ENCODE results near the gene PRSS23. TPM values are rescaled to one million over a fixed set of nuclear protein-coding genes. Genes with fewer than 3 reads are reported as not detected.
"Not testable (repeated sequence)": the region's sequence is repeated elsewhere in the genome, so short reads cannot be mapped to it uniquely, and the experiment has no call there.

PRSS23 gene, protein sequence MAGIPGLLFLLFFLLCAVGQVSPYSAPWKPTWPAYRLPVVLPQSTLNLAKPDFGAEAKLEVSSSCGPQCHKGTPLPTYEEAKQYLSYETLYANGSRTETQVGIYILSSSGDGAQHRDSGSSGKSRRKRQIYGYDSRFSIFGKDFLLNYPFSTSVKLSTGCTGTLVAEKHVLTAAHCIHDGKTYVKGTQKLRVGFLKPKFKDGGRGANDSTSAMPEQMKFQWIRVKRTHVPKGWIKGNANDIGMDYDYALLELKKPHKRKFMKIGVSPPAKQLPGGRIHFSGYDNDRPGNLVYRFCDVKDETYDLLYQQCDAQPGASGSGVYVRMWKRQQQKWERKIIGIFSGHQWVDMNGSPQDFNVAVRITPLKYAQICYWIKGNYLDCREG
- 37.8 and 43.9 TPM in 2 replicates for total RNA-seq

DNA sequence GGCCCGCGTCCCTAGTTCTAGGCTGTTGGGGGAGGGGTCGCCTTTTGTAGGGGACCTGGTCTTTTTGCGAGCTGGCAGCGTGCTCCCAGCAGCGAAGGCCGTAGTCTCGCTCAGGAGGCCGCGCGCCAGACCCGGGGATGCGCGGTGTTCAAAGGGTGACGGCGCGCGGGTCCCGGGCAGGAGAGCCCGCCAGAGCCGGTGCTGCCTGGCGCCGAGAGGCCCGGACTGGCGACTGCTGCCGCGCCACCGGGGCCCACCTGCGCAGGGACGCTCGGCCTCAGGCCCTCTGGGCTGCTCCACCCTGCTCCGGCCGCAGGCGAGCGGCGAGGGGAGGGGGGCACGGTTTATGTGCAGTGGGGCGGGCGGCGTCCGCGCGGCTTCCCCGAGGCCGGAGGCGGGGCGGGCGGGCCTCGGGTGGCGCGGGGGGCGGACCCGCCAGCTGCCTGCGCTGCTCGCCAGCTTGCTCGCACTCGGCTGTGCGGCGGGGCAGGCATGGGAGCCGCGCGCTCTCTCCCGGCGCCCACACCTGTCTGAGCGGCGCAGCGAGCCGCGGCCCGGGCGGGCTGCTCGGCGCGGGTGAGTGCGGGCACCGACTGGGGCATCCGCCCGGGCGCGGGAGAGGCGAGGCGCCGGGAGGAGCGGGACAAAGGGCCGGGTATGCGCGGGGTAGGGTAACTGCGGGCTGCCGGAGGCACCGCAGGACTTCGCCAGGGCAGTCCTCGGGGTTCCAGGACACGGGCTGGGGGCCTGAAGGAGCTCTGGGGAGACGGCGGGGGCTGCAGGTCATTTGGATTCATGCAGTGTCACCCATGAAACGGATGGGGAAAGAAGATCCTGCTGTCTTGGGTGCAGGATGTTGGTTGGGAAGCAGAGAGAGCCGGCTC lies at the start of gene PRSS23:
PRSS23 (plus strand) TSS at position 467 of the 884 bp plus-strand sequence. CDS start 7,102 bp downstream, outside the sequence.
- peaks cover 35% of the 10 kb centered on the region for H3K4me1 Mint-ChIP-seq
- peak; percentile 84 for DNase-seq
- intact Hi-C loops (cut with micrococcal nuclease): loop anchor here (5.0 to 10.0 kb wide), 4 partner anchors 128 to 1046 kb away; partner anchors contain the start of gene ME3
- peaks cover 38% of the 10 kb centered on the region for H3K27me3 Mint-ChIP-seq
- no peaks in the 10 kb centered on the region for H3K9me3 Mint-ChIP-seq
- peak within 1 kb of the TSS; percentile 62 for H3K27ac Mint-ChIP-seq
- H3K36me3 Mint-ChIP-seq (ENCODE audit: low read depth): peaks cover 5% of the 10 kb centered on the region
- H3K4me3 Mint-ChIP-seq: peak within 1 kb of the TSS; percentile 87

DNA sequence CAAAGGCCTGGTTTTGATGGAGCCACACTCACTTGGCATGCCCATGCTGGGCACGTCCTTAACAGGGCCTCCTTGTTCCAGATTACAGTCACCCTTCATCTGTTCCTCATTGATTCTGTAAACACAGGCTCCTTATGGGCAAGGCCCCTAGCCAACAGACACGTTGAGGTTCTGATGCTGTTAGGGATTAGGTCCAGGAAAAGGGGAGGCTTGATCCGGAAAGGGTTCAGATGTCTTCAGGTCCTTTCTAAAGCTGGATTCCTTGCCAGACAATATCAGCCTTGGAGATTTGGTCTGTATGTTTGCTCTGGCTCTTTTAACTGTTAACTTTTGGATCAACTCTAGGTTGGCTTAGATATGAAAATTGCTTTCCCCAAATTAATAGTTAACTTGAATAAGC lies 46.9 kb upstream of the PRSS23 start:
- DNase-seq: peak; percentile 24
- no peaks in the 10 kb centered on the region for H3K36me3 Mint-ChIP-seq (ENCODE audit: low read depth)
- H3K4me3 Mint-ChIP-seq: no peak overlapping the region
- intact Hi-C loops (cut with micrococcal nuclease): no loop called here
- H3K27ac Mint-ChIP-seq: no peak overlapping the region
- peaks cover 13% of the 10 kb centered on the region for H3K27me3 Mint-ChIP-seq
- H3K9me3 Mint-ChIP-seq: no peaks in the 10 kb centered on the region
- no peaks in the 10 kb centered on the region for H3K4me1 Mint-ChIP-seq

DNA sequence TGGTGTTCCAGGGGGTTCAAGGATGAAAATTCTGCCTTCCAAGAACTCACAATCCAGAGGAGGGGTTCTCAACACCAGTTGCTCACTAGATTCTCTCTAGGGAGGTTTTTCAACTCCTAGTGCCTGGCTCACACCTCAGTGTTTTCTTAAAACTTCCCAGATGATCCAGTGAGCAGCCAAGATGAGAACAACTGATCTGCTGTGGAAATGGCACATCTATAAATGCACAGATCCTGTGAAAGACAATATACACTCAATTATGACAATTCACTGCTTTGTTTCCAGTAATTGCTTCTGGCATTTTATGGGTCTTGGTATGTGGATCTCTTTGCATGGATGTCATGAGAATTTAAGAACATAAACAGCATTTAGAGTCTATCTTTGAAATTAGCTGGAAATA lies 45.2 kb upstream of the PRSS23 start:
- H3K4me3 Mint-ChIP-seq: no peak overlapping the region
- peaks cover 4% of the 10 kb centered on the region for H3K9me3 Mint-ChIP-seq
- intact Hi-C loops (cut with micrococcal nuclease): no loop called here
- no peaks in the 10 kb centered on the region for H3K36me3 Mint-ChIP-seq (ENCODE audit: low read depth)
- no peaks in the 10 kb centered on the region for H3K4me1 Mint-ChIP-seq
- no peak overlapping the region for H3K27ac Mint-ChIP-seq
- DNase-seq: no peak
- peaks cover 10% of the 10 kb centered on the region for H3K27me3 Mint-ChIP-seq

DNA sequence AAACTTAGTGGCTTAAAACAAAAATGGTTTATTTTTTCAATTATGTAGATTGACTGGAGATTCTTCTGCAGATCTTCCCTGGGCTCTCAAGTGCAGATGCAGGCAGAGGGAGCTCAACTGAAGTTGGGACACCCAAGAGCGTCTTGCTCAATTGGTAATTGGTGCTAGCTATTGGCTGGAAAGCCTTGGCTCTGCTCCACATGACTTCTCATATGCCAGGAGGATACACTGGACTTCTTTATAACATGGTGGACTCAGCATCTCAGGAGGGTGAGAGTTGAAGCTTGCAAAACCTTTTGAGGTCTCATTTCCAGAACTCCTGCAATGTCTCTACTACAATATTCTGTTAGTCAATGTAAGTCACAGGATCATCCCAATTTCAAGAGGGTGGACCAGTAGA lies 42.2 kb upstream of the PRSS23 start:
- Mint-ChIP-seq H3K27ac (no peak overlapping the region), H3K4me3 (no peak overlapping the region), H3K9me3 (peaks cover 4% of the 10 kb centered on the region), H3K27me3 (peaks cover 2% of the 10 kb centered on the region), H3K4me1 (no peaks in the 10 kb centered on the region), H3K36me3 (ENCODE audit: low read depth) (no peaks in the 10 kb centered on the region)
- intact Hi-C loops (cut with micrococcal nuclease): no loop called here
- no peak for DNase-seq

DNA sequence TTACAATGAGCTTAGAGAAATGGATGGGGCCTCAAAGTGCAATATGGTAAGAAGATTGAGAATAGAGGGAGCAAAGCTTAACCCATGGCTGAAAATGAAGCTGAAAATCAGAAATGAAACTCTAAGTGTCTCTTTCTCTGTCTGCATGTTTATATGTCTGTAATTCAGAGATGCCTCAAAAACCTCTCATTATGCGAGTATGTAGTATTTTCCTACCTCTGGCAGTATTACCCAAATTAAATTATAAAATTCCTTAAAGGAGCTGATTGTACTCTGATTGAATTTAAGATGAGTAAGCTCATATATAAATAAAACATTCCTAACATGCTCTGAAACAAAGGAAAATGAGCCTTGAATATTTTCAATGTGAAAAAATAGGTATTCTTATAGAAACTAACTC lies 39.8 kb upstream of the PRSS23 start:
- H3K4me1 Mint-ChIP-seq: no peaks in the 10 kb centered on the region
- intact Hi-C loops (cut with micrococcal nuclease): no loop called here
- H3K36me3 Mint-ChIP-seq (ENCODE audit: low read depth): no peaks in the 10 kb centered on the region
- peaks cover 4% of the 10 kb centered on the region for H3K9me3 Mint-ChIP-seq
- H3K27me3 Mint-ChIP-seq: peaks cover 4% of the 10 kb centered on the region
- H3K4me3 Mint-ChIP-seq: no peak overlapping the region
- no peak for DNase-seq
- H3K27ac Mint-ChIP-seq: no peak overlapping the region

DNA sequence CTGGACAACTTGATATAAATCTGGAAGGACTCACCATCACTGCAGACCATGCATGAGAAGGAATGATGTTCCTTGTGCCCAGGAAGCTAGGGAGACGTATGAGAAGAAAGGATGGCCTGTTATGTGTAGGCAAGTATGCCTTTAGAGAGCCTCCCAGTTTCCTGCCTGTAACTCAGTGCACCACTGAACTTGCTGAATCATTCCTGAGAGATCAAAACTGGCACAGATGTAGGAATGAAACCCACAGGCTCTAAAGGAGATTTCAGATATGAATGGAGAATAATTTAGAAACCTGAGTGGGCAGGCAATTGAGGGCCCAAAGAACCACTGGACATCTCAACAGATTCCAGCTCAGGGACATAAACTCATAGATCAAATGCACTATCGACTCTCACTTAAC lies 38.4 kb upstream of the PRSS23 start:
- Mint-ChIP-seq H3K4me1 (no peaks in the 10 kb centered on the region), H3K27ac (no peak overlapping the region), H3K9me3 (peaks cover 4% of the 10 kb centered on the region), H3K4me3 (no peak overlapping the region), H3K36me3 (ENCODE audit: low read depth) (no peaks in the 10 kb centered on the region), H3K27me3 (peaks cover 9% of the 10 kb centered on the region)
- DNase-seq: no peak
- intact Hi-C loops (cut with micrococcal nuclease): no loop called here

DNA sequence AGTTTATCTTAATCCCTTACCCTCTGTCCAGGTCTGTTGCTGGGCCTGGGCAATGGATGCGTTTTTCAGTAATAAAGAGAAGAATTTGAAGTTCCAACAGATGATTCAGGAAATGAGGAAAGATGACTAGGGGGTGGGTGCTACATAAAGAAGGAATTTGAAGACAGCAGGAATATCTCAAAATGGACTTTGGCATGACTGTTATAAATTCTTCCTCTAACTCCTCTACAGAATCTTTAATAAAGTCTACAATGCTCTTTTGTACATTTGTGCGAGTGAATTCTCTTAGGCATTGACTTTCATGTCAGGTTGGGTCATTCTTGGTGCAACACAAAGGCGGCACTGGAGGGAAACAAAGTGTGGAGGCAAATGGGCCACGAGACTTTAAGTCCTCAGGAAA lies 35.1 kb upstream of the PRSS23 start:
- Mint-ChIP-seq H3K4me1 (no peaks in the 10 kb centered on the region), H3K9me3 (no peaks in the 10 kb centered on the region), H3K4me3 (no peak overlapping the region), H3K27ac (no peak overlapping the region), H3K27me3 (peaks cover 7% of the 10 kb centered on the region), H3K36me3 (ENCODE audit: low read depth) (no peaks in the 10 kb centered on the region)
- DNase-seq: no peak
- intact Hi-C loops (cut with micrococcal nuclease): no loop called here

DNA sequence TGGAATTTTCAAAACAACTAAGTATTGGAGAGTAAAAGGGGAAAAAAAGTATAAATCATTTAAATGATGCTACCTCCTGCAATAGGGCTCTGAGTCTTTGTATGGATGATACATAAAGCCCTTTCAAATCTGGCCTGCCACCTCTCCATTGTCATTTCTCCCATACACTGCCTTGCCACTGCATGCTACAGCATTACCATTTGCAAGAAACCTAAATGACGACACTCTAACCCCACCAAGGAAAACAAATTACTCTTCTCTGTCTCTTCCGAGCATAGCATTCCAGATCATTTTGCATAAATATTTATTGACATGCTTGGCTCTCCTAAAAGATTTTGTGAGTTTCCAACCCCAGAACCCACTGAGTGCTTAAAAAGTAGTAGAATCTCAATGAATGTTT lies 34.5 kb upstream of the PRSS23 start:
- intact Hi-C loops (cut with micrococcal nuclease): no loop called here

DNA sequence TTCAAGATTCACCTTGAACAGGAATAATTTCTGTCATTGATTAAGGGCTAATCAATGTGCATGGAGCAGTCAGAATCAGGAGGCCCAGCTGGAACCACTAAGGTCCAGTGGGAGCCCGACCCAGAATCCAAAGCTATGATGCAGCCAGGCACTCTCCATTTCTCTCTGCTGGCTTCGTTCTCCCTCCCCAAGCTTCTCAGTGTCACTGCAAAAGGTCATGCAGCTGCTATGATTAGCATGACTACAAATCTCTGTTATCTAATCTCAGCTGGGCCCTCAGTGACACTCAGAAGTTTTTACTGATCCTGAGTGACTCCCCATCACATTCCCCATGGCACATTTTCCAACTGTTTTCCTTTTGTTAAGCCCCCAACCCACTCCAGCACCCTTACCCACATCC lies 31.1 kb upstream of the PRSS23 start:
- intact Hi-C loops (cut with micrococcal nuclease): no loop called here
- Mint-ChIP-seq H3K9me3 (no peaks in the 10 kb centered on the region), H3K4me1 (no peaks in the 10 kb centered on the region), H3K4me3 (no peak overlapping the region), H3K36me3 (ENCODE audit: low read depth) (no peaks in the 10 kb centered on the region), H3K27me3 (peaks cover 13% of the 10 kb centered on the region), H3K27ac (no peak overlapping the region)
- no peak for DNase-seq

More for the DNA sequence above, 34.5 kb upstream of the PRSS23 start:
- no peaks in the 10 kb centered on the region for H3K4me1 Mint-ChIP-seq
- no peak for DNase-seq
- H3K36me3 Mint-ChIP-seq (ENCODE audit: low read depth): no peaks in the 10 kb centered on the region
- no peak overlapping the region for H3K27ac Mint-ChIP-seq
- peaks cover 7% of the 10 kb centered on the region for H3K27me3 Mint-ChIP-seq
- H3K9me3 Mint-ChIP-seq: no peaks in the 10 kb centered on the region
- H3K4me3 Mint-ChIP-seq: no peak overlapping the region

DNA sequence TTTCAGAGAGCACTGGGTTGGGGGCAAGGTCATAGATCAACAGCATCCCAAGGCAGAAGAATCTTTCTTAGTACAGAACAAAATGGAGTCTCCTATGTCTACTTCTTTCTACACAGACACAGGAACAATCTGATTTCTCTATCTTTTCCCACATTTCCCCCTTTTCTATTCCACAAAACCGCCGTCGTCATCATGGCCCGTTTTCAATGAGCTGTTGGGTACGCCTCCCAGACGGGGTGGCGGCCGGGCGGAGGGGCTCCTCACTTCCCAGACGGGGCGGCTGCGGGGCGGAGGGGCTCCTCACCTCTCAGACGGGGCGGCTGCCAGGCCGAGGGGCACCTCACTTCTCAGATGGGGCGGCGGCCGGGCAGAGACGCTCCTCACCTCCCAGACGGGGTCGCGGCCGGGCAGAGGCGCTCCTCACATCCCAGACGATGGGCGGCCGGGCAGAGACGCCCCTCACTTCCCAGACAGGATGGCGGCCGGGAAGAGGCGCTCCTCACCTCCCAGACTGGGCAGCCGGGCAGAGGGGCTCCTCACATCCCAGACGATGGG lies 29.8 kb upstream of the PRSS23 start:
- H3K4me1 Mint-ChIP-seq; intact Hi-C loops (cut with micrococcal nuclease); DNase-seq; H3K9me3 Mint-ChIP-seq; H3K36me3 Mint-ChIP-seq (ENCODE audit: low read depth); H3K4me3 Mint-ChIP-seq; H3K27ac Mint-ChIP-seq: not testable (repeated sequence)
- H3K27me3 Mint-ChIP-seq: peaks cover 18% of the 10 kb centered on the region

DNA sequence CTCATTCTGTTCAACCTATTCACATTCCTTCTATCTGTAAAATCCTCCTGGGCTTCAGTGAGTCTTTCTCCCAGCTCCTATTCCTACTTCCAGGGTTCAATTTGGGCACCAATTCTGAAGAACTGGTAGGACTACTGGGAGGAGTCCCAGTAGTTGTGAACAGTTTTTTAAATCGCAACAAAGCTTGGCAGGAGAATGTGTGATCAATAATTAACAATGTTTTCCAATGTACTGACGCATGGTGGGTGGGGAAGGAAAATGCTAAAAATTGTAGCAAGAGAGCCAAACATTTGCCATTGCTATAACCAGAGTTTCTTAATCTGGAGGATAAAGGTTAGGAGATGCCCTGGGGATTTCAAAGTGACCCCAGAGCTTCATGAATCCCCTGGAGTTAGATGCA lies 27.3 kb upstream of the PRSS23 start:
- no peaks in the 10 kb centered on the region for H3K4me1 Mint-ChIP-seq
- H3K4me3 Mint-ChIP-seq: no peak overlapping the region
- H3K36me3 Mint-ChIP-seq (ENCODE audit: low read depth): no peaks in the 10 kb centered on the region
- no peaks in the 10 kb centered on the region for H3K9me3 Mint-ChIP-seq
- DNase-seq: no peak
- intact Hi-C loops (cut with micrococcal nuclease): no loop called here
- H3K27me3 Mint-ChIP-seq: peaks cover 27% of the 10 kb centered on the region
- H3K27ac Mint-ChIP-seq: no peak overlapping the region

DNA sequence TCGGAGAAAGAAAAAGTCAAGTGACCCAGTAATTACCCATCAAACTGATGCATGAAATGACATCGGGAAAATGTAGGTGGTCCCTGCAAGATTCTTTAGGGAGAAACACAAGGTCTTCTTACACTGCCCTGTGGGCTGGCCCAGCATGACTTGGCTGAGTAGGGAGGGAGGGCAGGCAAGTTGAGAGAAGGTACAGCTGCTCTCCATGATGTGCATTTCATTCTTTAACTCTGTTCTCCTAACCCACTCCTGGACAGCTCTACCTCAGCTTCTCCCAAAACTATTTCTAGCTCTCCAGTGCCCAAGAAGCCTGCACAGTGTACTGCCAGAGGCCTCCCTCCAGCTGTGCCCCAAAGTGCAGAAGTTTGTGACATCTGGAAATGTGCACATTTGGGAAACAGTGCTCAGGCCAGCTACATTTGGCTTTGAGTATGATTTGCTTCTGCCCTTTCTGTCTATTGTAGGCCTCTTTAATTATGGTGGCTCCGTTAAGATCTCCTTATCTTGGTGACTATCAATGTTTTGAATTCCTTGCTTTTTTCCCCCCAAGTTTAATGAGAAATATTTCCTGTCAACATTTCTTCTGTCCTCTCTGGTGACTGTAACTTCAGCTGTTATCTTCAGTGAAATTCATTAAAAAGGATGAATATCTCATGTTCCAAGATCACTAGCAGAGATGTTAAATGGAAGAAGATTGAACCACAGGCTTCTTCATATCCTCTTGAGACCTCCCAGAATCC lies 26.7 kb upstream of the PRSS23 start:
- no peak for DNase-seq
- no peaks in the 10 kb centered on the region for H3K36me3 Mint-ChIP-seq (ENCODE audit: low read depth)
- H3K27ac Mint-ChIP-seq: no peak overlapping the region
- peaks cover 30% of the 10 kb centered on the region for H3K27me3 Mint-ChIP-seq
- intact Hi-C loops (cut with micrococcal nuclease): no loop called here
- no peaks in the 10 kb centered on the region for H3K4me1 Mint-ChIP-seq
- H3K4me3 Mint-ChIP-seq: no peak overlapping the region
- H3K9me3 Mint-ChIP-seq: no peaks in the 10 kb centered on the region

DNA sequence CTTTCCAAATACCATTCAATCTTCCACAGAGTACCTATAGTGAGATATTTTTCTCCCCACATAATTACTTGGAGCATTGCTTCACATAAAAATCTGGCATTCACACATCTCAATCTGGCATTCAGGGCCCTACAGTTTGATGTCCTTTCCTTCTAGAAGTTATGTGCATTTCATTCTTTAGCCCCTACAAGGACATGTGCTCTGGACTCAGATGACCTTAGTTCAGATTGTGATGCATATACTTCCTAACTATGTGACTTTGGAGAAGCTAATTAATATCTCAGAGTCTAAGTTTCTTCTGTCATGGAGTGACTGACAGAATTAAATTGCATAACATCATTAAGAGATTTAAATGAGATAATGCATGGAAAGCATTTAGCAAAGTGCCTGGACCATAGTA lies 25.9 kb upstream of the PRSS23 start:
- H3K4me3 Mint-ChIP-seq: no peak overlapping the region
- no peak overlapping the region for H3K27ac Mint-ChIP-seq
- intact Hi-C loops (cut with micrococcal nuclease): no loop called here
- H3K4me1 Mint-ChIP-seq: no peaks in the 10 kb centered on the region
- H3K9me3 Mint-ChIP-seq: no peaks in the 10 kb centered on the region
- no peaks in the 10 kb centered on the region for H3K36me3 Mint-ChIP-seq (ENCODE audit: low read depth)
- no peak for DNase-seq
- H3K27me3 Mint-ChIP-seq: peaks cover 34% of the 10 kb centered on the region
